ENCODE results near the gene CCDC172.

The CCDC172 gene, protein sequence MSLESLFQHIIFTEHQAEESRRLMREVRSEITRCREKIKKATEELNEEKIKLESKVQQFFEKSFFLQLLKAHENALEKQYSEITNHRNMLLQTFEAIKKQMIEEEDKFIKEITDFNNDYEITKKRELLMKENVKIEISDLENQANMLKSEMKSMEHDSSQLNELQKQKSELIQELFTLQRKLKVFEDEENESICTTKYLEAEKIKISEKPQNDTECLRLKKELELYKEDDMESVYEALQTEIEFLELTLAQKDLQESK

DNA sequence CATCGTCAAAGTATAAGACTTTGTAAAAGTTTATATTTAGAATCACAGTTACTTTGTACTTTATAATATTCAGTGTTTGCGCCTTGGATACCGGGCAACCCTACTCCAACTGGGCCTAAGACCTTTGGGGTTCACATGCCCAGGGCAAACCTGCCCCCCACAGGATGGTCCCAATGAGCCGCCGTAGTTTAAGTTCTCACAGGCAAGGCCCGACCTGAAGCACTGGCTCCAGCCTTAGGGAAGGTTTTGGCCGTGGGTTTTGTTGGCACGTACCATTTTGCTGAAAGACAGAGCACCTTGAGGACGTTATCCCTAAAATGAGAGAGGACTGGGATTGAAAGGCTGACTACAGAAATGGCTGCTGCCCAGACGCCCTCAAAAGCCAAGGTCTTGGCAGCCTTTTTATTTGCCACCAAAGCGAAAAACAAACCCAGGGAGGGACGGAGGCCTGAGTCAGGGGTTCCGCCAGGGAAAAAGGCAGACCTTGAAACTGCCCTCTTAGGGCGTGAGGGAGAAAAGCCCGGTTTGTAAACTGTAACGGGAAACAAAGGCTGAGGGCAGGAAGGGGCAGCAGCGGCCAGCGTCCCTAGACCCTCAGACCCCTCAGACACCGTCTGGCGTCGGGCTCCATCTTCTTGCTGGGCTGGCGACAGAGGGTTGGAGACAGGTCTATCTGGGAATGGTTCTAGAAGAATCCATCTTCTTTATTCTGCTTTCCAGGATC is at the start of gene CCDC172:
TSS of gene CCDC172 (plus strand) at position 222 of the 724 bp plus-strand sequence. CDS start 564 bp downstream, outside the sequence.
- no peak for DNase-seq (ENCODE audit: low read depth in 2 of 3, low spot score in 2 of 3)

DNA sequence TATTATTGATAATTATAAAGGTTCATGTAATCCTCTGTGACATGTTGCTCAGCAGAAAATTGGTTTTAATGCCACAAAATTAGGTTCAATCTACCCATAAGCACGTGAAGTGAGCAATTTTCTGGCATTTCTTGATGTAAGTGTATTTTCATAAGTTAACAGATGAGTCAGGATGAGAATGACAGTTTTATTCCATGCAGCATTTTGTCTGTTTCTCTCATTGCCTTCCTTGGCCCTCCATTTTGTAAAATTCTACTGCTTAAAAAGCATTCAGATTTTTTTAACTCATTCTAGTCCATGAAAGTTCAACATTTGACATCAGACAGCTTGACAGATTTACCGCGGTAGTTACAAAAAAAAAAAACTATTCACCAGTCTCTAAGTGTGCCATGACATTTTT is 47.3 kb upstream of the CCDC172 start:
- DNase-seq (ENCODE audit: low read depth in 2 of 3, low spot score in 2 of 3), result no peak

DNA sequence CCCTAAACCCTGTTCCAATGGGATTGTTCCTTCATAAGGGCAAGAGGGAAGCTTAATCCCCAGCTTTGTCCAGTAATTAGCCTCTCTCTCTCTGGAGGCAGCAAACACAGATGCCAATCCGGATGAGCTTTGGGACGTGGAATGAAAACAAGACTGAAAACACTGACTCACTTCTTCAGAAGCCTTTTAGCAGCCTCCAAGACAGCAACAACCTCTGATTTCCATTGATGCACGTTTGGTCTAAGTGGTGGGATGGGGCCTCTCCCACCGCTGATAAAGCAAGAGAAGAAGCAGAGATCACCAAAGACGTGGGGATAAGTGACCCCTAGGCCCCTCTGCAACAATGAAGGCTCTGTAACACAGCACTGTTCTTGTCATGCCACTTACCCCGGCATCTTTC is 45.4 kb upstream of the CCDC172 start:
- DNase-seq (ENCODE audit: low read depth in 2 of 3, low spot score in 2 of 3), result no peak

DNA sequence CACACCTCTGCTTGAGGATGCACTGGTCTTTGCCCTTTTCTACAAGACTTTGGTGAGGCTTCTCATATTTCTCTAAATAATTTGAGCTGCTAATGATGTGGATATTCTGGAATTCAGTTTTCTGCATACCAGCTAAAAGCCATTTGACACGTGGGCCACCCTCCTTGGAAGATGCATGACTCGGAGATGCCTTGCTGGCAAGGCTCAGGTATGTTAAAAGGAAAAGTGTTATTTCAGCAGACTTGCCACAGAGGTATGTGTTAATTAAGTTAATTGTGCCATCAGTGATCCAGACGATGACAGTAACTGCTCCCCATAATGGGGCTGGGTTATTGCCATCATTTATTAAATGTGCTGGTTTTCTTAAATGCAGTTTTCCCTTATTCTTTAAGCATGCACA is 42.5 kb upstream of the CCDC172 start:
- no peak for DNase-seq (ENCODE audit: low read depth in 2 of 3, low spot score in 2 of 3)

DNA sequence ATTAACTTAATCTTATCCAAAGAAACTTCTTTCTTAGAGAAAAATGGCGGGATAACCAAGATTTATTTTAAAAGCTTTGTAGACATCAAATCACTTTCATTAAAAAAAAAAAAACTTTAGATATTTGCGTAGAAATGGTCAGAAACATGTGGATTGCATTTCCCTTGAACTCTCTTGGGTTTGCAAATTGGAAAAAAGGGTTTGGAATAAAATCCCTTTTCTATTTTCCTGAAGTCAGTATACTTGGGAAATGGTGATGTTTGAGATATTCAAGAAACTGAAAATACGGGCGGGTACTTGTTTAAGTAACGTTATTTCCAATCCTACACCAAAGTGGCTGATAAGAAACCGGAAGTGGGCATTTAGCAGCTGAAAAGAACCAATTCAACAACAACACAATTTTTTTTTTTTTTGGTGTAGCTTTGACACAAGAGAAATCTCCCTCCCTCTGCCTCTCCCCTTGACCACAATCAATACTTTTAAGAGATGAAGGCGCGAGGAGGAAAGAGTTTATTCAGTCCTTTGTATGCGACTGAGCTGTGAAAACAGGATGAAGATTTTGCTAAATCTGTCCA is 37.5 kb upstream of the CCDC172 start:
- no peak for DNase-seq (ENCODE audit: low read depth in 2 of 3, low spot score in 2 of 3)

DNA sequence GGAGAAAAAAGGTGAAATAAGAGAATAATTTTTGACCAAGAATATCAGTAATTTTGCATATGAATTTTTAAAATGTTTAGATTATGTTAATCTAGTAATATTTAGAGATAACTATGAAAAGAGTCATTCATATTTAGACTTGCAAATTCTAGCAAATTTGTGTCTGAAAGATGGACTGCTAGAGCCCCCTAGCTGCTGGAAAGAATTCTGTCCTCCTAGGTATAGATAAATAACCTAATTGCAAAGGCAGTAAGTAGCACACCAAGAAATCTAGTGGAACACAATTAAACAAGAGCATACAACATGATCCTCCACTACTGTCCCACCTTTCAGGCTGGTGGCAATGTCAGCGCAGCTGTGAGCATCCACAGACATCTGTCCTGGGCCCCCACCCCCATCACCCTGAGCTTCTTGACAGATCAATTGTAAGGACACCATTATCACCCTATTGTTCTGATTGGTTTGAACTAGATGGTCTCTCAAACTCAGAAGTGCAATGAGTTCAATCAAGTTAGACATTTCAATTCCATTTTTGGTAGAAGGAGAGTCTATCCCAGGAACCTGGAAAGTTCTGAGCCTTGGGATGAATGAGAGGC is 36.2 kb upstream of the CCDC172 start:
- no peak for DNase-seq (ENCODE audit: low read depth in 2 of 3, low spot score in 2 of 3)

DNA sequence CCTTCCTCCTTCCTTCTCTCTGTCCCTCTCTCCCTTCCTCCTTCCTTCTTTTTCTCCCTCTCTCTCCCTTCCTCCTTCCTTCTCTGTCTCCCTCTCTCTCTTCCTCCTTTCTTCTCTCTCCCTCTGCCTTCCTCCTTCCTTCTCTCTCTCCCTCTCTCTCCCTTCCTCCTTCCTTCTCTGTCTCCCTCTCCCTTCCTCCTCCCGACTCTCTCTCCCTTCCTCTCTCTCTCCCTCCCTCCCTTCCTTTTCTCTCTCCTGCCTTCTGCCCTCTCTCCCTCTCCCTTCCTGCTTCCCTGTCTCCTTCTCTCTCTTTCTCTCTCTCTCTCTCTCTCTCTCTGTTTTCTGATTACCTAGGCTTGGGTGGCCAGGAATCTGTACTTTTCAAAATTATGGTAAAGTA is 34.6 kb upstream of the CCDC172 start:
- DNase-seq (ENCODE audit: low read depth in 2 of 3, low spot score in 2 of 3), result no peak

DNA sequence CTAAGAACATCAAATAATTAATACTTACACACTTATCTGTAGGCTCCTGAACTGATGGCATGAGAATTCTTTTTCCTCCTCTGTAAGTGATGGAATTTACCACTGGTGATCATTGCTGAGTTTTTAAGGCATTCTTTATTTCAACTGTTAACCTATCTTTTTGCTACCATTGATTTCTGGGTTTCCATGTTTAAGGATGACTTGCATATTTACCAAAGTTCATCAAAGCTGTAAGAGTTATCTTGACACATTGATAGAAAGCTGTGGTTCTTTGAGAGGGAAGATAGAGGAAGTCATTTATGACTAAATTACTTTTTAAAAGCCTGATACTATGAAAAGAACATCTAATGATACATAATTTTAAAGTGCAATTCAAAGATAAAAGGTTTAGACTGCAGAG is 31.8 kb upstream of the CCDC172 start:
- no peak for DNase-seq (ENCODE audit: low read depth in 2 of 3, low spot score in 2 of 3)

DNA sequence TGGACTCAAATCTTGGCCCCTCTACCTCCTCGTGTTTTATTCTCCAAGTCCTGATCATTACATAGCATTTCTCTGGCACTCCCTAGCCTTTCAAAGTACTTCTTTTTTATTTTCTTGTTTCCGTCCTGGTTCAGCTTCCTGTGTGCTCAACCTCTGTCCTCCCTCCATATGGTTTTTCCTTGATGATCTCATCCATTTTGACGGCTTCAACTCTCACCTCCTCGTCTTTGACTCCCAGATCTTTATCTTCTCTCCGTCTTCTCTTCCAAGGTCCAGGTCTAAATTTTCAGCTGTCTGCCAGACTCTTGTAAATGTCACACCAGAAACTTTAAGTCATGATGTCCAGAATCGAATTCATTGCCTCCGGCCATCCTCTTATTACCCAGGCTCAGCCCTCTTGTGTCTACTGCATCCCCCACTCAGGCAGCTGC is 27.9 kb upstream of the CCDC172 start:
- DNase-seq (ENCODE audit: low read depth in 2 of 3, low spot score in 2 of 3), result no peak

DNA sequence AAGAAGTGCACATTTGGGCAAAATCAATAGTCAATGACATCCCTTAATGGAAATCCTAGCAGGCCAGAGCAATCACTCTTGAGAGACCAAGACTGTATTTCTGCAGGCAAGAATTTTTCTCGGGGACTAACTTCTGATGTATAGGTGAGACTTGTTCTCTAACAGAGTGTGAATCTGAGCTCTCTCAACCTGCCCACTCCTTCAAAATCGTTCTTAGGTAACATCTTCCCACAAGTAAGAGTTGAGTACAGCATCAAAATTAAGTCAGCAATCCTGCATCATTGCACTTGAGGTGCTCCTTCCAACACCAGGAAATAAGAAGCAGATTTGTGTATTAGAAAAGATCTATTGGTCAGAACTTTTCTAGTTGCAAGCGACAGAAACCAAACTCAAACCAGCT is 25.7 kb upstream of the CCDC172 start:
- DNase-seq (ENCODE audit: low read depth in 2 of 3, low spot score in 2 of 3), result no peak

DNA sequence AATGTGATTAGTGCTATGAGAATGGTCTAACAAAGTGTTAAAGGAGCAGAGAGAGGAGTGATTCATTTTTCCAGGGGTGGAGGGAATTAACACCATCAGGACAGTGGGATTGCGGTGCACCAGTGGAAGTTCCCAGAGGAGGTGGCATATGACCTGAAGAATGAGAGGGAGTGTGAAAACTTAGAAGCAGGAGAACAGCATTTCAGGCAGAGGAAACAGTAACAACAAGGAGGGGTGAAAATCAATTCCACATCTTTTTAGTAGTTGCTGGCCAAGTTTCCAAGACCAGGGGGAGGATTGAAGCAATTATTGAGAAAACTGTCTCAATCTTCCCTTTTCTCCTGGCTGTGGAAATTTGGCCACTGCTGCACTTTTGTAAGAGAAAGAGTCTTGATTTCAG is 23.7 kb upstream of the CCDC172 start:
- no peak for DNase-seq (ENCODE audit: low read depth in 2 of 3, low spot score in 2 of 3)

DNA sequence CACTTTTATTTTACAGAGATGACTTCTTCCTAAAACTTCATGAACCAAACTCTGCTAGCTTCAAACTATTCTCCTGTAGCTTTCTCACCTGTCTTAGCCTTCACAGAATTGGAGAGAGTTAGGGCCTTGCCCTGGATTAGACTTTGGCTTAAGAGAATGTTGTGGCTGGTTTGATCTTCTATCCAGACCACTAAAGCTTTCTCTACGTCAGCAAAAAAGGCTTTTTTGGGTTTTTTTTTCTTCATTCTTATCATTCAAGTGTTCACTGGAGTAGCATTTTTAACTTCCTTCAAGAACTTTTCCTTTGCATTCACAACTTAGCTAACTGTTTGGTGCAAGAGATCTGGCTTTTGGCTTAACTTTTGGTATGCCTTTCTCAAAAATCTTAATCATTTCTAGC is 19.3 kb upstream of the CCDC172 start:
- DNase-seq (ENCODE audit: low read depth in 2 of 3, low spot score in 2 of 3), result no peak

DNA sequence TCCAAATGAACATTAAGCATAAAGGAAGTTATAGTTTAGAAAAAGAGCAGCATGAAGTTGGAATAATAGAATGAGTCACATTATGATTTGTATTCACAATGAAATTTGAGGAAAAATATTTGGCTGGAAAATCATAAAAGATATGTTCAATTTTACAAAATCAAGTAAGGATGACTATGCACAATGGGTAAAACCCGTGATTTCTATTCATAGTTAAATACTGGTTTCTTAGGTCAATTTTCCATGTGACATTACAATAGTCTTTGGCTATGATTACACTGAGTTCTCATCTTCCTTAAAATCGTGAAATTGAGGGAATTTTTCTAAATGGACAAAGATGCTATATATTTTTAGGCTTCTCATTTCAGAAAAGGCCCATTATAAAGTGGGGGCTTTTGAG is 17.4 kb upstream of the CCDC172 start:
- no peak for DNase-seq (ENCODE audit: low read depth in 2 of 3, low spot score in 2 of 3)

DNA sequence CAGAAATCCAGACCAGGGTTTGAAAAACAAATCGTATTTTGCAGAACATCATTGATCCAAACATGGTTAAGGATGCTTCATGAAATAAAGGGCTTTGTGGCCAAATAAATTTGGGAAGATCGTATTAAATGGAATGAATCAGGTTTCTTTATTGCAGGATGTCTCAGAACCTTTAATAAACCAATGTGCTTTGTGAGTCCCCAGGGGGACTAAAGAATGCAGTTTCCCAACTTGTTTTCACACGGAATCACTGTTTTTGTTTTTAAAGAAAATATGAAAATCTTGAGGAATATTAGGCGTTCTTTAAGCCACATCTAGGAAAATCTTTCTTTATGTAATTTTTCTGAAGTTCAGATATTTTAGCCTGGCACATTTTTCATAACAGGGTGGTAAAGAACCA is 16.8 kb upstream of the CCDC172 start:
- no peak for DNase-seq (ENCODE audit: low read depth in 2 of 3, low spot score in 2 of 3)

DNA sequence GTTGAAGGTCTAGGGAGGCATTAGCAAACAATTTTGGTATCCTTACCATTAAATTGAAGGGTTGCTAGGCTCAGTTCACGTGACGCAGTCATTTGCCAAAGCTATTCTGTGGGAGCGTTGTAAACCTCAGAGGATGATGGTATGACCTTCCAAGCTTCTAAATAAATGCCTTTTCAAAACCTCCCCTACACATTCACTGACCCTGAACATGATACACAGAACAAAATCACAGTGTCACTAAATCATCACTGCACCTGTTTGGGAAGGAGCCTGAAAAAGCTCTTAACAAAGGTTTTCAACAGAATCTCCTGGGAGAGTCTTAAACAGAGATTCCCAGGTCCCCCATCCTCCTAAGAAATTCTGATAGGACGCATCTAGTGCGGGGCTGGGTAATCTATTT is 13.2 kb upstream of the CCDC172 start:
- DNase-seq (ENCODE audit: low read depth in 2 of 3, low spot score in 2 of 3), result no peak

DNA sequence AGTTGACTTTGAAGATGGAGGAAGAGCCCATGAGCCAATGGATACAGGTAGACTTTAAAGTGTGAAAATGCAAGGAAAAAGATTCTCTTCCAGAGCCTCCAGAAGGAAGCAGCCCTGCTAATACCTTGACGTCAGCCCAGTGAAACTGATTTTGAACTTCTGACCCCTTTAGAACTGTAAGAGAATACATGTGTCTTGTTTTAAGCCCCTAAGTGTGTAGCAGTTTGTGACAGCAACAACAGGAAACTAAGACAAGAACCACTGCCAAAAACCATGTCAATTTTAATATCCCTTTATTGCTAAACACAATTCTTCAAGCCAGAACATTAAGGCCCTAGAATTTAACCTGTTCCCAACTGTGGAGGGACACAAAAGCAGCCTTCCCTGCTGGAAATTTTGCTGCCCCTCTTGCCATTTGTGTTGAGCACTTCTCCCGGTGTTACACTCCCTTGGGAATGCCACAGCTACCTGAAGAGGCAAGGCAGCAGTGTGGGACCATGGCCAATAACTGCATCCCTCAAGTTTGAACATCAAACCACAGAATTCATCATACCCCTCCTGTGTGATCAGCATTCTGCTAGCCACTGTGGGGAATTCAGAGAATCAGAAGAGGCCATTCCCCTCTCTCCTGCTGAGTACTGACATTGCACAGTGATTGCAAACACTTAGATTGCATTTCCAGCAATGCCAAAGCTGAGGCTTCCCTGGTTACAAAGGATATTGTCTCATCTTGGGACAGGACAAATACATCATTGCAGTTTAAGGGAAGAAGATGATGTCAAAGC is 12.3 kb upstream of the CCDC172 start:
- no peak for DNase-seq (ENCODE audit: low read depth in 2 of 3, low spot score in 2 of 3)

DNA sequence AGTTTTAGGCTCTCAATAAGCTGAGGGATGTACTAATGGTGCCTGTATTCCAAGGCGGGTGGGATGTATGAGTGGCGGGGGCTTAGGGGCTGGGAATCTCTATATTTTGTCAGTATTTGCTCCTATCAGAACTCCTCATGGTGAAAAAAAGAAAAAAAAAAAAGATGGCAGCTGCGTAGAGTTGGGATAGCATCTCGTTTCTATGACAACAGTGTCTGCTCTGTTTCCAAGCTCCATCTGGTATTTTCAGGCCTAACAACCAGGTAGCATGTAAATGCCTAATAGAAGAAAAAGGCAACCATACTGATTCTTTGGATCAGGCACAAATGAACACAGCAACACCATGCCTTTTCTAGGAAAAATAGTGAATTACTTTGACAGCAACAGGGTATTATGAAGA is 11.7 kb upstream of the CCDC172 start:
- no peak for DNase-seq (ENCODE audit: low read depth in 2 of 3, low spot score in 2 of 3)

DNA sequence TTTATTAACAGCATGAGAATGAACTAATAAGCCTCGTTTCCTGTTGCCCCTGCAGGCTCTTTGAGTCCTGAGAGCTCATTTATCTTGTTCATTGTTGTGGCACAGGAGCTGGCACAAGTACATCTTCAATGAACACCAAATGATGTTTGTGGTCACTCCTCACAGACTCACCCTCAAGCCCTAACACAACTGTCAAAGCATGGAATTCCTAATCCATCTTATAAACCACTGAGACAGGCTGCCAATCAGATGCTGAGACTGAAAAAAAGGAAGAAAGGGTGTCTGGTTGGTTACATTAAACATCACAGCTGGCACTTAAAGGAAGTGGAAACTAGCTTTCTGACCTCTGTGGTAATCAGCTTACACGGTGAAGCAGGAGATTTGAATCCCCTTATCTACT is 7.7 kb upstream of the CCDC172 start:
- DNase-seq (ENCODE audit: low read depth in 2 of 3, low spot score in 2 of 3), result no peak

DNA sequence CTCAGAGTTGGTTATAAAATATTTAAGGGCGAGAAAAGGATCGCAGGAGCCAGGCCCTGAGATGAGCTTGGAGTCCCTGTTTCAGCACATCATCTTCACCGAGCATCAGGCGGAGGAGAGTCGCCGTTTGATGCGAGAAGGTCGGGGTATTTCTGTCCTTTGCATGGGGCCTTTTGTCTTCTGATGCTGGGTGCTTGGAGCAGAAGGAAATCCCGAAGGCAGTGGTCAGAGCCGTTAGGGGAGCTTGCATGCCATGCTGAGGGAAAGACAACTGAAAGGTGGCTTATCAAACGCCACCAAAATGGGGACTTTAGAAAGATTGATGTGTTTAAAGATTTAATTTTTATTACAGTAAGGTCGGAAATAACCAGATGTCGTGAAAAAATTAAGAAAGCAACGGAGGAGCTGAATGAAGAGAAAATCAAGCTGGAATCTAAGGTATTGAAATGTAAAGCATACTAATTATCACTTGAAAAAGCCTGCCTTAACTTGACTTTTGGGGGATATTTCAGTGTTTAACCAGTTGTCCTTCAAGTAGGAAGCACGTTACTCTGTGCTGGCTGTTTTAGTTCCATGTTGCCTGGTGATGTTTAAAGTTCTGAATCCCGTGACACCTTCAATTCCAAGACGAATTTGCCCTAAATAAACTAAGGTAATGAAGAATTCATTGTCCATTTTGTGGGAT is 845 bp downstream of the CCDC172 start:
- DNase-seq (ENCODE audit: low read depth in 2 of 3, low spot score in 2 of 3), result no peak

DNA sequence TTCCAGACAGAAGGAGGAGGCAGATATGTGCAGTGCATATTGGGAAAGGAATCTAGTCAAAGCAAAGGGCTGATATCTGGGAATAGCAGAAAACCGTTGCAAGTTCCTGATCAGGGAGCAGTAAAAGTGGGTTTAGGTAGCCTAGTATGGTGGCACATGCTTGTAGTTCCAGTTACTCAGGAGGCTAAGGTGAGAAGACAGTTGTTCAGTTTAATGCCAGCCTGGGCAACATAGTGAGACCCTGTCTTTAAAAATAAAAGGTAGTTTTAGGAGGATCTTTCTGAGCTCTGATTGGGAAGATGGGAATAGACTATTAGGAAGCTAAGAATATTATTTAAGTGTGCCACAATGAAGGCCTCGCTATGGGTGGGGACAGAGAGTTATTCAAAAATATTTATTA is 1.7 kb downstream of the CCDC172 start:
- DNase-seq (ENCODE audit: low read depth in 2 of 3, low spot score in 2 of 3), result no peak

DNA sequence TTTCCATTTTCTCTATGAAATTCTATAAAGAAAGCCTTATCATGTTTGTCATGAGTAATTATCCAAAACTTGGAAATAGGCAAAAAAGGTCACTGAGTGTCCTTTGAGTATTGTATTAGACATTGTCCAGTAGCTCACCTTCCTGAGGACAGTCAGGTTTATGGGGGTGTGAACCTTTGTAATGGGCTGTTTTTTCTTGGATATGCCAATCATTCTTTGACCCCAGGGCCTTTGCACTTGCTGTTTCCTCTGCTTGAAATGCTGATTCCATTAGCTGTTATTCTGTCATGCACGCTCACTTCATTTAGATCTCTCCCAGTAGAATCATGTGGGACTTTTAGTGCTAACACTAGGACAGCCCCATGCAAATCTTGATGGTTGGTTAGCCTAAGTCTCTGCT is 4.9 kb downstream of the CCDC172 start:
- DNase-seq (ENCODE audit: low read depth in 2 of 3, low spot score in 2 of 3), result no peak

All from activated CD8-positive, alpha-beta memory T cell treated with anti-CD3 and anti-CD28 coated beads for 48 hours (primary cell).